ENCODE measurements around the gene MARK4.

The MARK4 gene

GRCh38 chr19:45273521-45273855, 22.4 kb downstream of the MARK4 start:
- Histone ChIP-seq H3K27ac (ENCODE audit: low read depth, low read length) (no peak overlapping the region), H3K36me3 (ENCODE audit: control insufficient read depth, insufficient read depth, low read length) (peaks cover 64% of the 10 kb centered on the region)

DNA sequence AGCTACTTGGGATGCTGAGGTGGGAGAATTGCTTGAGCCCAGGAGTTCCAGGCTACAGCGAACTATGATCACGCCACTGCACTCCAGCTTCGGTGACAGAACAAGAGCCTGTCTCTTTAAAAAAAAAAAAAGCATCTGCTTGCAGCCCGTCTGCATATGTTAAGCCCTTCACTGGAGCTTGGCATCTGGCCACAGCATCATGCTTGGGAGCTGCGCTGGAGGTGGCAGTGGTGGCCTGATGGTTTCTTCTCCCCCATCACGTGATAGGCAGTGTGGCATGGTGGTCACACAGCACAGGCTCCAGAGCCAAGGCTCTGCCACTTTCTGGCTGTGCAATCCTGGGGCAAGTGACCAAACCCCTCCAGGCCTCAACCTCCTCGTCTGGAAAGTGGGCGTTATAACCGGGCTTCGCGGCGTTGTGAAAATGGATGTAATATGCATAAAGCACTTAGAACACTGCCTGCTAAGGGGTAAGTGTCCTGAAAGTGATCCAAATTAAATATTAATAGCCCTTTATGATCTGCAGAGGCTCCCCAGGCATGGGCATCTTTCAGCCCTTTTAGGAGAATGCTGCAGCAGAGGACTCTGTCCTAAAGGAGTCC, 24.4 kb downstream of the MARK4 start:
- H3K4me1 ChIP-seq (ENCODE audit: control insufficient read depth, insufficient read depth, low read length), result no peaks in the 10 kb centered on the region
- H3K4me3 ChIP-seq (ENCODE audit: low read depth, low read length), result no peak overlapping the region
- H3K27ac ChIP-seq (ENCODE audit: low read depth, low read length), result no peak overlapping the region
- H3K36me3 ChIP-seq (ENCODE audit: control insufficient read depth, insufficient read depth, low read length), result peaks cover 72% of the 10 kb centered on the region
- no peaks in the 10 kb centered on the region for H3K27me3 ChIP-seq (ENCODE audit: control insufficient read depth, insufficient read depth, low read length)
- H3K9ac ChIP-seq (ENCODE audit: low read length), result no peak overlapping the region
- no peaks in the 10 kb centered on the region for H3K9me3 ChIP-seq (ENCODE audit: control insufficient read depth, insufficient read depth, low read depth, low read length)

More at GRCh38 chr19:45273521-45273855, 22.4 kb downstream of the MARK4 start:
- Histone ChIP-seq H3K9me3 (ENCODE audit: control insufficient read depth, insufficient read depth, low read depth, low read length) (no peaks in the 10 kb centered on the region), H3K4me3 (ENCODE audit: low read depth, low read length) (no peak overlapping the region), H3K27me3 (ENCODE audit: control insufficient read depth, insufficient read depth, low read length) (no peaks in the 10 kb centered on the region), H3K4me1 (ENCODE audit: control insufficient read depth, insufficient read depth, low read length) (no peaks in the 10 kb centered on the region), H3K9ac (ENCODE audit: low read length) (no peak overlapping the region)

DNA sequence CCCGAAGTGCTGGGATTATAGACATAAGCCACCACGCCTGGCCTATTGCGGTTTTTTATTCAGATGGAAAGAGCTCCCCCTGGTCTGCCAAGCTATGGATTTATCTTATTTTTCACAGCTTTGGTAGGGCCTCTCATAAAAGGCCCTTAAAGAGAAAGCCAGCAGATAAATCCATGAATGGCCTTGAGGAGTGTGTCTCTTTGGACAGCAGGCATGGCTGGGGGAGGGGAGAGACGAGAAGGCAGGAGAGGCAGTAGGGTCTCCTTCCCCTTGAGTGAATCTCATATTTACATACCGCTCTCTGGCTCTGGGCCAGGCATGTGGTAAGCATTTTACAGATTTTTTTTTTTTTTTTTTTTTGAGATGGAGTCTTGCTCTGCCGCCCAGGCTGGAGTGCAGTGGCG, 25.2 kb downstream of the MARK4 start:
- H3K27ac ChIP-seq (ENCODE audit: low read depth, low read length), result no peak overlapping the region
- H3K4me3 ChIP-seq (ENCODE audit: low read depth, low read length), result no peak overlapping the region
- H3K9me3 ChIP-seq (ENCODE audit: control insufficient read depth, insufficient read depth, low read depth, low read length), result no peaks in the 10 kb centered on the region
- H3K9ac ChIP-seq (ENCODE audit: low read length), result no peak overlapping the region
- no peaks in the 10 kb centered on the region for H3K27me3 ChIP-seq (ENCODE audit: control insufficient read depth, insufficient read depth, low read length)
- H3K4me1 ChIP-seq (ENCODE audit: control insufficient read depth, insufficient read depth, low read length), result no peaks in the 10 kb centered on the region
- peaks cover 72% of the 10 kb centered on the region for H3K36me3 ChIP-seq (ENCODE audit: control insufficient read depth, insufficient read depth, low read length)

- H3K36me3 ChIP-seq (ENCODE audit: control insufficient read depth, insufficient read depth, low read length), result peaks cover 69% of the 10 kb centered on the region
- H3K27me3 ChIP-seq (ENCODE audit: control insufficient read depth, insufficient read depth, low read length), result no peaks in the 10 kb centered on the region
- no peak overlapping the region for H3K9ac ChIP-seq (ENCODE audit: low read length)
- H3K4me1 ChIP-seq (ENCODE audit: control insufficient read depth, insufficient read depth, low read length), result no peaks in the 10 kb centered on the region
- no peak overlapping the region for H3K4me3 ChIP-seq (ENCODE audit: low read depth, low read length)
- H3K27ac ChIP-seq (ENCODE audit: low read depth, low read length), result no peak overlapping the region
- no peaks in the 10 kb centered on the region for H3K9me3 ChIP-seq (ENCODE audit: control insufficient read depth, insufficient read depth, low read depth, low read length)
Observed at GRCh38 chr19:45278087-45278486, 27.0 kb downstream of the MARK4 start.

DNA sequence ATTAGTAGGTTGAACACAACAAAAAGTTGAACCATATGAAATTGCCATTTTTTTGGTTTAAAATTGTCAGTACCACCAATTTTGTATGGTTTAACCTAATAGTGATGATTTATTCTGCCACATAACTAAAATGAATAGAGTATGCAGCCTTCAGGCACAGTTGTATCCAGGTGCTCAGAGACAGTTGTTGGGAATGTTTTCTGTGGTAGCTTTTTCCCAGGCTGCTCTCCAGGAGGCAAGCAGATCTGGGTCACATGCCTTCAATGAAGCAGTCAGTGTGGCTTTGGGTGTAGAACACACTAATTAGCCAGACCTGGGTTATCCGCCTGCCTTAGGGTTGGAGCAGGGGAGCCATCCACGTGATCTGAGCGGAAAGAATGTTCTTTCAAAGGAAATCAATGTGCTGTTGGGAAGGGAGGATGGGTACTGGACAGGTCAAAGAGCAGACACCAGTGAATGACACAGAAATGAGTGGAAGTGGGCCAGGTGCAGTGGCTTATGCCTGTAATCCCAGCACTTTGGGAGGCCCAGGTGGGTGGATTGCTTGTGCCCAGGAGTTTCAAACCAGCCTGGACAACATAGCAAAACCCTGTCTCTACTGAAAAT, 28.6 kb downstream of the MARK4 start:
- Histone ChIP-seq H3K27ac (ENCODE audit: low read depth, low read length) (no peak overlapping the region), H3K36me3 (ENCODE audit: control insufficient read depth, insufficient read depth, low read length) (peaks cover 61% of the 10 kb centered on the region), H3K9ac (ENCODE audit: low read length) (no peak overlapping the region), H3K27me3 (ENCODE audit: control insufficient read depth, insufficient read depth, low read length) (no peaks in the 10 kb centered on the region), H3K4me1 (ENCODE audit: control insufficient read depth, insufficient read depth, low read length) (no peaks in the 10 kb centered on the region), H3K4me3 (ENCODE audit: low read depth, low read length) (no peak overlapping the region), H3K9me3 (ENCODE audit: control insufficient read depth, insufficient read depth, low read depth, low read length) (no peaks in the 10 kb centered on the region)

- H3K27ac ChIP-seq (ENCODE audit: low read depth, low read length), result no peak overlapping the region
- no peak overlapping the region for H3K4me3 ChIP-seq (ENCODE audit: low read depth, low read length)
- H3K9ac ChIP-seq (ENCODE audit: low read length), result no peak overlapping the region
- H3K36me3 ChIP-seq (ENCODE audit: control insufficient read depth, insufficient read depth, low read length), result peaks cover 58% of the 10 kb centered on the region
- H3K27me3 ChIP-seq (ENCODE audit: control insufficient read depth, insufficient read depth, low read length), result no peaks in the 10 kb centered on the region
- no peaks in the 10 kb centered on the region for H3K4me1 ChIP-seq (ENCODE audit: control insufficient read depth, insufficient read depth, low read length)
- H3K9me3 ChIP-seq (ENCODE audit: control insufficient read depth, insufficient read depth, low read depth, low read length), result no peaks in the 10 kb centered on the region
Observed at GRCh38 chr19:45280471-45280961, 29.4 kb downstream of the MARK4 start.

DNA sequence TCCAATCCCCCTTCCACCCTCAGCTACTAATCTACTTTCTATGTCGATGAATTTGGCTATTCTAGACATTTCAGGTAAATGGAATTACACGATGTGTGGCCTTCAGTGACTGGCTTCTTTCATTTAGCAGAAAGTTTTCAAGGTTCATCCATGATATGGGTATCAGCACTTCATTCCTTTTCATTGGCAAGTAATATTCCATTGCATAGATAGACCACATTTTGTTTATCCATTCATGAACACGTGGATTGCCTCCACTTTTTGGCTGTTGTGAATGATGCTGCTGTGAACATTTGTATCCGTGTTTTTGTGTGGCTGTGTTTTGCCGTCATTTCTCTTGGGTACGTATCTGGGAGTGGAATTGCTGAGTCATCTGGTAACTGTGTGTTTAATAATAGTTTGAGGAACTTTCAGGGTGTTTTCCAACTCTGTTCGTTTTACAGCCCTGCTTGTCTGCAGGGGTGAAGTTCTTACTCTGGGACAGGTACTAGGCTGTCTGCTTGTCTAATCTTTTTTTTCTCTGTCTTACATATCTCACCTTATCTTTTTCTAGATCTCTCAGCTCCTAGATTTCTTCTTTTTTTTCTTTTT, 32.5 kb downstream of the MARK4 start:
- H3K4me3 ChIP-seq (ENCODE audit: low read depth, low read length), result no peak overlapping the region
- peaks cover 52% of the 10 kb centered on the region for H3K36me3 ChIP-seq (ENCODE audit: control insufficient read depth, insufficient read depth, low read length)
- H3K27me3 ChIP-seq (ENCODE audit: control insufficient read depth, insufficient read depth, low read length), result no peaks in the 10 kb centered on the region
- no peak overlapping the region for H3K27ac ChIP-seq (ENCODE audit: low read depth, low read length)
- no peaks in the 10 kb centered on the region for H3K4me1 ChIP-seq (ENCODE audit: control insufficient read depth, insufficient read depth, low read length)
- no peak overlapping the region for H3K9ac ChIP-seq (ENCODE audit: low read length)
- H3K9me3 ChIP-seq (ENCODE audit: control insufficient read depth, insufficient read depth, low read depth, low read length), result no peaks in the 10 kb centered on the region

GRCh38 chr19:45290381-45290931, 39.4 kb downstream of the MARK4 start:
- Histone ChIP-seq H3K36me3 (ENCODE audit: control insufficient read depth, insufficient read depth, low read length) (peaks cover 35% of the 10 kb centered on the region), H3K4me3 (ENCODE audit: low read depth, low read length) (no peak overlapping the region), H3K4me1 (ENCODE audit: control insufficient read depth, insufficient read depth, low read length) (no peaks in the 10 kb centered on the region), H3K9me3 (ENCODE audit: control insufficient read depth, insufficient read depth, low read depth, low read length) (no peaks in the 10 kb centered on the region), H3K27ac (ENCODE audit: low read depth, low read length) (no peak overlapping the region), H3K9ac (ENCODE audit: low read length) (no peak overlapping the region), H3K27me3 (ENCODE audit: control insufficient read depth, insufficient read depth, low read length) (no peaks in the 10 kb centered on the region)

- Histone ChIP-seq H3K4me3 (ENCODE audit: low read depth, low read length) (no peak overlapping the region), H3K27ac (ENCODE audit: low read depth, low read length) (no peak overlapping the region), H3K36me3 (ENCODE audit: control insufficient read depth, insufficient read depth, low read length) (peaks cover 41% of the 10 kb centered on the region), H3K9me3 (ENCODE audit: control insufficient read depth, insufficient read depth, low read depth, low read length) (no peaks in the 10 kb centered on the region), H3K27me3 (ENCODE audit: control insufficient read depth, insufficient read depth, low read length) (no peaks in the 10 kb centered on the region), H3K9ac (ENCODE audit: low read length) (no peak overlapping the region), H3K4me1 (ENCODE audit: control insufficient read depth, insufficient read depth, low read length) (no peaks in the 10 kb centered on the region)
Observed at GRCh38 chr19:45291834-45292233, 40.8 kb downstream of the MARK4 start.

GRCh38 chr19:45293682-45294081, 42.6 kb downstream of the MARK4 start:
- H3K4me1 ChIP-seq (ENCODE audit: control insufficient read depth, insufficient read depth, low read length), result no peaks in the 10 kb centered on the region
- H3K9me3 ChIP-seq (ENCODE audit: control insufficient read depth, insufficient read depth, low read depth, low read length), result no peaks in the 10 kb centered on the region
- no peak overlapping the region for H3K4me3 ChIP-seq (ENCODE audit: low read depth, low read length)
- no peak overlapping the region for H3K9ac ChIP-seq (ENCODE audit: low read length)
- no peak overlapping the region for H3K27ac ChIP-seq (ENCODE audit: low read depth, low read length)
- peaks cover 34% of the 10 kb centered on the region for H3K36me3 ChIP-seq (ENCODE audit: control insufficient read depth, insufficient read depth, low read length)
- no peaks in the 10 kb centered on the region for H3K27me3 ChIP-seq (ENCODE audit: control insufficient read depth, insufficient read depth, low read length)

DNA sequence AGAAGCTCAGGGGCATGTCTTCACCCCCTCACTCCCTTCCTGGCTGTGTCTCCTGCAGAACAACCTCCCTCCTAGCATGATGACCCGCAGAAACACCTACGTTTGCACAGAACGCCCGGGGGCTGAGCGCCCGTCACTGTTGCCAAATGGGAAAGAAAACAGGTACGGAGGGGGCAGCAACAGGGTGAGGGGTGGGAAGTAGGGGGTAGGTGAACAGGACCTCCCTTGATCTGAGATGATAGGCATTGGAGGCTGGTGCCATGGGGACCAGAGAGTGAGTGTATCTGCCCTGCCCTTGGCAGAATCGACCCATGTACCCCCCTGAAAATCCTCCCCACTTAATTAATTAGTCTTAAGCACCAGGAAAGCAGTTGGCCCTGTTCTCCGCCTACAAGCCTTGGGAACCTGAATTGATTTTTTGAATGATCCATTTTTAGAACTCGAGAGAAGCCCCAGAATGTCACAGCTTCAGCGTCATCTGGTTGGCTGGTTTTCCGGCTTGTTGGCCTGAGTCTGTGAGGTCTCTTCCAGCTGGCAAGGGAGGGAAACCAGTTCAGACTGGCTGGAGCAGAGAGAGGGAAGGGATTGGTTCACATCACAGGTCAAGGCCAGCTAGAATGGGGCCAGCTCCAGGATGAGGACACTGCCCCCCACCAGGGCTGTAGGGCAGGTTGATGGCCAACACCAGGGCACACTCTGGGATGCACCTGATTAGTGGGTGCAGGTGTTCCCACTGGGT, 43.4 kb downstream of the MARK4 start:
- no peak overlapping the region for H3K9ac ChIP-seq (ENCODE audit: low read length)
- no peaks in the 10 kb centered on the region for H3K9me3 ChIP-seq (ENCODE audit: control insufficient read depth, insufficient read depth, low read depth, low read length)
- H3K4me1 ChIP-seq (ENCODE audit: control insufficient read depth, insufficient read depth, low read length), result no peaks in the 10 kb centered on the region
- no peak overlapping the region for H3K4me3 ChIP-seq (ENCODE audit: low read depth, low read length)
- no peaks in the 10 kb centered on the region for H3K27me3 ChIP-seq (ENCODE audit: control insufficient read depth, insufficient read depth, low read length)
- peaks cover 35% of the 10 kb centered on the region for H3K36me3 ChIP-seq (ENCODE audit: control insufficient read depth, insufficient read depth, low read length)
- no peak overlapping the region for H3K27ac ChIP-seq (ENCODE audit: low read depth, low read length)
